NCI-H2081 (cell line): Measurements from ENCODE around the gene ARHGEF4.
"Not testable (repeated sequence)": the region's sequence is repeated elsewhere in the genome, so short reads cannot be mapped to it uniquely, and the experiment has no call there.

Experiments used
- DNase-seq, 2 experiments: peaks; one replicate each; lab custom pipeline; 2025; lab: John Stamatoyannopoulos, UW

ARHGEF4 gene

GRCh38 chr2:130884503-130884902 lies 47.8 kb downstream of the ARHGEF4 start:
- DNase-seq = no peak

- DNase-seq = no peak
Observed at GRCh38 chr2:130887643-130888042, 50.9 kb downstream of the ARHGEF4 start.

- DNase-seq = no peak
Observed at GRCh38 chr2:130890941-130891669, 54.4 kb downstream of the ARHGEF4 start.

GRCh38 chr2:130891966-130892365 lies 55.3 kb downstream of the ARHGEF4 start:
- DNase-seq = no peak

- no peak for DNase-seq
Observed at GRCh38 chr2:130892793-130893785, 56.4 kb downstream of the ARHGEF4 start.

GRCh38 chr2:130894326-130894942 lies 57.7 kb downstream of the ARHGEF4 start:
- DNase-seq = no peak

- DNase-seq = no peak
Observed at GRCh38 chr2:130896813-130897212, 60.1 kb downstream of the ARHGEF4 start.

GRCh38 chr2:130898553-130898952 lies 61.8 kb downstream of the ARHGEF4 start:
- DNase-seq = no peak

- DNase-seq = no peak
Observed at GRCh38 chr2:130899306-130899705, 62.6 kb downstream of the ARHGEF4 start.

GRCh38 chr2:130901061-130901460 lies 64.3 kb downstream of the ARHGEF4 start:
- DNase-seq = no peak

- not testable (repeated sequence) for DNase-seq
Observed at GRCh38 chr2:130901626-130902025, 64.9 kb downstream of the ARHGEF4 start.

- DNase-seq = no peak
Observed at GRCh38 chr2:130908832-130909231, 72.1 kb downstream of the ARHGEF4 start.

GRCh38 chr2:130910931-130911330 lies 74.2 kb downstream of the ARHGEF4 start:
- no peak for DNase-seq

GRCh38 chr2:130911482-130911881 lies 74.8 kb downstream of the ARHGEF4 start:
- no peak for DNase-seq

- no peak for DNase-seq
Observed at GRCh38 chr2:130911996-130912395, 75.3 kb downstream of the ARHGEF4 start.

- DNase-seq = no peak
Observed at GRCh38 chr2:130912471-130912870, 75.8 kb downstream of the ARHGEF4 start.

- no peak for DNase-seq
Observed at GRCh38 chr2:130913891-130914290, 77.2 kb downstream of the ARHGEF4 start.

GRCh38 chr2:130915149-130915548 lies 78.4 kb downstream of the ARHGEF4 start:
- no peak for DNase-seq

- DNase-seq = no peak
Observed at GRCh38 chr2:130915595-130916437, 79.1 kb downstream of the ARHGEF4 start.

GRCh38 chr2:130916438-130916705 lies 79.7 kb downstream of the ARHGEF4 start:
- no peak for DNase-seq

- no peak for DNase-seq
Observed at GRCh38 chr2:130917006-130917688, 80.4 kb downstream of the ARHGEF4 start.
